NCI-H1436 treated with DMSO at 0.1 percent for 48 hours (cell line): ENCODE data around the gene HTRA2.

ENCODE experiments used
- DNase-seq: peaks from one replicate; lab custom pipeline; 2025; lab: John Stamatoyannopoulos, UW

The HTRA2 gene

DNA sequence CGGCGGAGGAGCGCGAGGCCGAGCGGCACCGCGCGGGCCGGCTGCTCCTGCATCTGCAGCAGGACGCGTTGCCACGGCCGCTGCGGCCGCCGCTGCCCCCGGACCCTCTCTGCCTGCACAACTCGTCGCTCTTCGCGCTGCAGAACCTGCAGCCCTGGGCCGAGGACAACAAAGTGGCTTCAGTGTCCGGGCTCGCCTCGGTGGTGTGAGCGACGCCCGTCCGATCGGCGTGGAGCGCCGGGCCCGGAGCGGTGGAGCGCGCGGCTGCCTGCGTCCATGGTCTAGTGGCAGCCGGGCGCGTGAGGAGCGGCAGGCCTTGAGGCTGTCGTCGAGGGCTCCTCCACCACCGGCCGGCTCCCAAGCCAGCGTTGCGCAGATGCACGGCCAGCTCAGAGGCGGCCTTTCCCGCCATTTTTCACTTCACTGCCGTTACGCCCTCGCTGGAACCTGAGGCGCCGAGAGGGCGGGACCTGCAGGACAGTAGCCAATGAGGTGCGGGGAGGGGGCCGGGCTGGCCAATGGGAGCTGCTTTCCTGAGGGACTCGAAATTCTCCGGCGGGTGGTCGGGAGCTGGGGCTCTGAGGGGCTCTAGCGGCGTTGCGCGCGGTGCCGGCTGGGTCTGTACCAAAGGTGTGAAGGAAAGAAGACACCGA, 13.6 kb upstream of the HTRA2 start:
- DNase-seq, result no peak

DNA sequence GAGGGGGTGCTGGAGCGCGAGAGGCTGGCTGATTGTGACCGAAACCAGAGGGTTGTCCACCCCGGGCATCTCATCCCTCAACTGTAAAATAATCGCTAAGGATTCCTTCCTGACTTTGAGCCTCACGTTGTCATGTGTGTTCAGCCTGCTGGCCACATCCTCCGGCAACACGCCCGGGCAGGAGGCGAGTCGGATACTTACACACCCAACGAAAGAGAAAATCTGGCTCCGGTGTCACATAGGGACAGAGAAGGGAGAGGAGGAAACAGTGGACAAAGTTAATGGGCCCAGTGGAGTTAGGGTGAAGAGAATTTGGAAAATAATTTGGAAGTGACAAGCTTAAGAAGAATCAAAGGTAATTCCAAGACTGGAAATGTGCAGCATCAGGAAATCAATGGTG, 13.1 kb upstream of the HTRA2 start:
- DNase-seq, result no peak

DNA sequence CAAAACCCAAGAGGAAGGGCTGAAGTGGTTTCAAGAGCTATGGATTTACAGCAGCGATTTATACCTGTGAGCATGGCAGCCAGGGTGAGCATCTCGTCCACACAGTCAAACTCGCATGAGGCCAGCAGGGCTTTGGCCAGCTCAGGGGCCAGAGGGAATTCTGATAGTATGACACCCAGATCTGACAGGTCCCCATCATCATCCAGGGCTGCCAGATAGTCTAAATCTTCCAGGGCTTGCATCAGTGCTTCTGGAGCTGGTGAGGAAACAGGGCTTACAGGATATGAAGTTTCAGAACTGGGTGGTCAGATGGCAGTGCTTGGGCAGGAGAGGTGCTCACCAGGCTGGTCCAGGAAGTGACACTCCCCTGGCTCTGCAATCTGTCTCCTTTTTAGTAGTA, 7.2 kb upstream of the HTRA2 start:
- no peak for DNase-seq

DNA sequence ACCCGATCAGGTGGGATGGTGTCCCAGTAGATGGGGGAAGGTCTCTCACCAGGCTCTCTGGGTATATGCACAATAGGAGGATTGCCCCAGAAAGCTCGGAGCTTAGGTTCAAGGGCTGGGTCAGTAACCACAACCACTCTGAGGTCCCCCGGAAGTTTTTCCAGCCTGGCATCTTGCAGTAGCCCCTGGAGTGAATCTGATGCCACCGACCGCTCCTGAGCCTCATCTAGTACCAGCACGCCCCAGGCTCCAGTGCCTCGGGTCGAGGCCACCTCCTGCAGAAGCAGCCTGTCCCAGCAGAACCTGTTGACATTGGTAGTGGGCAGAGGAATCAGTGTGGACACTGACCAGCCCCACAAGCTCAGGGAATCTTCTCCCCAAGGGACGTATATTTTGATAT, 5.7 kb upstream of the HTRA2 start:
- DNase-seq, result no peak

DNA sequence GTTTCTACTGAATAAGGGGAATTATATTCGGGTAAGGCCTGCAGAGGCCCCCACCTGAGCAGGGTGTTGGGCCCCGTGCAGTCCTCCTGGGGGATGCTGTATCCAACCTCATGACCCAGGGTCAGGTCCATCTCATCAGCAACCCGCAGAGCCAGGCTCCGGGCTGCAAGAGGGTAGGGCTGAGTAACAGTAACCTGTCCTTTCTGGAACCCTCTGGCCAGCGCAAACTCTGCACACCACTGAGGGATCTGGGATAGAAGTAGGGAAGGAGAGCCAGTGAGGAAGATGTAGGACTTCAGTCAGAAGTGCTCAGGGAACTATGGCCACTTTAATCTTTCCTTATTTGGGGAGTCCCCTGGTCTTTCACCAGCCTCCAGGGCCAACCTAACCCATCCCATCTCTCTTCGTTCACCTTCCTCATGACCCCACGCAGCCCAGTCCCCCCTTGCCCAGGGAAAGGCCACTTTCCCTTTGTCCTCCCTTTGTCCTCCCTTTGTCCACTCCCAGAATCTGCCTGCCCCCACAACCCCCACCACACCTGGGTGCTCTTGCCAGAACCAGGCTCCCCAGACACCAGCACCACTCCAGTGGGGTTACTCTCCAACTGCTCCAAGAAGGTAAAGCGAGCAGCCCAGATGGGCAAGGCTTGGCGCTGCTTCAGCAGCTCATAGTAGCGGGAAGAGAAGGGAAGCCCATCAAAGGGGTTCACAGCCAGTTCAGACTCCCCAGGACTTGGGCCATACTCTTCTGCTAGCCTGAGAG, 4.6 kb upstream of the HTRA2 start:
- no peak for DNase-seq

DNA sequence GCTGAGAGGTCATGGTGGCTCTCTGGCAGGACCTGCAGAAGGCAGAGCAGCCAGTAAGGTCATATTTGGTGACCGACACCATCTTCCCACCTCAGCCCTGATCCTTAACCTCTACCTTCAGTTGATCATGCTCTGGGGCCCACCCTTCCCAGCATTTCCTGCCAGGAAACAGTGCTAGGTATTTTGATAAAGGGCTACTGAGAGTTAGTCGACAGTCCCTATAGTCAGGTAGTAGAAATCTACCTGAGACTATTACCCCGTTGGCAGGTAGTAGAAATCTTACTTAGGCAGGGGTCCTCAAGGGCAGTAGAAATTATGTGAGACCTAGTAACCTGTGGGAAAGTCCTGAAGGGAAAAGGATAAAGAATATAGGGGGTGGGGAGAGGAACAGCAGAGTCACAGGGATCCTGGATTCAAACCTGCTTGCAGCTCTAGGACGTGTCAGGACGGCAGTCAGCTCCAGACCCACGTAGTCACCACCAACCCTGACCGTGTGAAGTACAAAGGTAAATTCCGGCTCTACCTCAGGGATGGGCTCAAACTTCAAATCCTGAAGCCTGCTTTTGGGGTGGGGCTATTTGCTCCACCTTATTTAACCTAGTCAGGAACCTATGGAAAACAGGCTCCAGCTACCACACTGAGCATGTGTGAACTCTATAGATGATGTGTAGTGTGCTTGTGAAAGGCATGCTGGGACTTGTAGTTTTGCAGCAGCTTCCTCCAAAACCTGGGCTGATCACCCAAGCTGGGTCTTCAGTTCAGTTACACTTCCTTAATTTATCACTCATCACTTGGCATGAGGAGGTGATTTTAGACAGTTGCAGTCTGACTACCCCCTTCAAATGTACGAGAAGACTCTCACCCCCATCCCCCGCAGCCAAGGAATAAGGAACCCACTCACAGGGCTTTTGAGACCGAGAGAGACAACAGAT, 3.8 kb upstream of the HTRA2 start, which contains the start of gene DQX1:
Gene DQX1, minus strand, starts transcription at position 515 of the 932 bp plus-strand sequence. Its CDS starts 502 bp downstream, at position 13.
- DNase-seq, result no peak

DNA sequence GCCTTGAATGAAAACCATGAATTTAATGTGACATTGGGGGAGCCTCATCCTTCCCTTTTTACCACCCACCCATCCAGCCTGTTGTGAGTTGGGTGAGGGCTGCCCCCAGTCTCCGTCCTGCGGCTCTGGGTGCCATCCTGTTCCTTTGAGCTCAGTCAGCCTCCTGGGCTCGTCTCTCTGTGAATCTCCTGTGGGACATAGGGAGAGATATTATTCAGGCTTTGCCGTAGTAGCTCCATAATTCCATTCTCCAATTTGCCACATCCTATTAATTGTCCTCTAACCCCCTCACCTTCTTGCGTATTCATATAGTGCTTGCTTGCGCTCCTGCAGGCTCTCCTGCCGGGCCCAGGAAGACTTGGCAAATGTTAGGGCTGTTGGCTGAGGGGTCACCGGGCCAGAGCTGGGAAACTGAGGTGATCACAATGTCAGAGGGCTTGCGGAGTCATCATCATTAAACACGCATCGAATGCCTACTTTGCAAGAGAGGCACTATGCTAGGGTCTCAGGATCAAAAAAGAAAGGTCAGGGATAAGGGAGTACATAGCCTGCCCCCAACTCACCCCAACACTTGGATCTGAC, 3.0 kb upstream of the HTRA2 start:
- DNase-seq, result no peak

DNA sequence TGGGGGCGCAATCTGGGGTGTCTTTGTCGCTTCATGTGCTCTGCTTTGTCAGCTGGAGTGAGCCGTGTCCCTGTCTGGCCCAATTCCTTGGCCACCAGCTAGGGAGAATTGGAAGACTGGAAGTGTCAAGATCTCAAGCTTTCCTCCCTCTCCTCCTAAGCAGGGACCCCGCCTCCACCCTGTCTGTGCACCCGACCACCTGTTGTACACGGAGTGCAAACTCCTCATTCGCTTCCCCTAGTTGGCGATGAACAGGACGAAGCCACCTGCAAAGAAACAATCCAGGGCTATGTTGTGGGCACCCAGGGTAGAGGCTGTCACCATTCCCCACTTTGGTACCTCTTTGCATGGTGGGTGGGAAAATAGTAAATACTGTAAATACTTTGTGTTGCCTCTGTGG, 2.0 kb upstream of the HTRA2 start:
- DNase-seq, result no peak

DNA sequence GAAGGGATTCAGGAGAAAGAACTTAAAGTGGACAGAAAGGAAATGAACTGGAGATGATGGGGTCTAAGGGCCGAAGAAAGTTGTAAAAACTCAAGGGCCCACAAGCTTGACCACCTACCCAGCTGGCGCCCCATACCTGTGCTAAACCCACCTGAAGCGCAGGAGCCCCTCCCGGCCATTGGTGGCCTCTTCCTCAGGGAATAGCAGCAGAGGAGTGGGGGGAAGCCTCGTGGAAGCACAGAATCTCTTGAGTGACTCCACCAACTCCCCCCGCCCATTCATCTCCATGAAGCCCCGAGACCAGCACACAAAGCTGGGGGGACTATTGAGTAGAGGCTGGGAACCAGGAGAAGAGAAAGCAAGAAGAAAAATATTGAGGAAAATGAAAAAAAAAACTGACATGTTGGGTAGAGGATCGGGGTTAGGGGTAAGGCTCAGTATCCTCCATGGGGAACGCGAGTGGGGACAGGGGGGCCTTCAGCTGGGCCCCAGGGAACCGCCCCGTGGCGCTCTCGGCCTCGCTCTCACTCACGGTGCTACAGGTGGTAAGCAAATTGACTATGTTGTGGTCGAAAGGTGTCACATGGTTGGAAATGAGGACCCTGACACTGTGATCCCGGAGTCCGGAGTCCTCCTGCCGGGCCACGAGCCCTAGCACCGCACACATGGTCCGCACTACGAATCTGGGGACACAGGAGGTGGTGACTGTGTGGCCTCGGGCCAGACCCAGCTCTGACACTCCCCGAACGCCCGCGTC, 955 bp upstream of the HTRA2 start:
- no peak for DNase-seq

DNA sequence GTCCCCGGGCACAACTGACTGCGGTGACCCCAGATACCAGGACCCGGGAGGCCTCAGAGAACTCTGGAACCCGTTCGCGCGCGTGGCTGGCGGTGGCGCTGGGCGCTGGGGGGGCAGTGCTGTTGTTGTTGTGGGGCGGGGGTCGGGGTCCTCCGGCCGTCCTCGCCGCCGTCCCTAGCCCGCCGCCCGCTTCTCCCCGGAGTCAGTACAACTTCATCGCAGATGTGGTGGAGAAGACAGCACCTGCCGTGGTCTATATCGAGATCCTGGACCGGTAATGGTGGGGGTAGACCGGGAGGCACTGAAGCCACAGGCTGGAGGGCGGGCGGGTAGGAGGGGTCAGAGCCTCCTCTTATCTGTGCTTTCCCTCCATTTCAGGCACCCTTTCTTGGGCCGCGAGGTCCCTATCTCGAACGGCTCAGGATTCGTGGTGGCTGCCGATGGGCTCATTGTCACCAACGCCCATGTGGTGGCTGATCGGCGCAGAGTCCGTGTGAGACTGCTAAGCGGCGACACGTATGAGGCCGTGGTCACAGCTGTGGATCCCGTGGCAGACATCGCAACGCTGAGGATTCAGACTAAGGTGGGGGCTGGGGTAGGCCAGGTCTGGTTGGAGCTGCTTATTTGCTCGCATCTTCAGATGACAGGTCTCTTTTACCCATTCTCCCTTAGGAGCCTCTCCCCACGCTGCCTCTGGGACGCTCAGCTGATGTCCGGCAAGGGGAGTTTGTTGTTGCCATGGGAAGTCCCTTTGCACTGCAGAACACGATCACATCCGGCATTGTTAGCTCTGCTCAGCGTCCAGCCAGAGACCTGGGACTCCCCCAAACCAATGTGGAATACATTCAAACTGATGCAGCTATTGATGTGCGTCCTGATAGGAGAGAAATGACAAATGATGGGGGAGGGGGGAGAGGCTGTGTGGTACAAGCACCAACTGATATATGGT, 780 bp downstream of the HTRA2 start:
- DNase-seq, result no peak

DNA sequence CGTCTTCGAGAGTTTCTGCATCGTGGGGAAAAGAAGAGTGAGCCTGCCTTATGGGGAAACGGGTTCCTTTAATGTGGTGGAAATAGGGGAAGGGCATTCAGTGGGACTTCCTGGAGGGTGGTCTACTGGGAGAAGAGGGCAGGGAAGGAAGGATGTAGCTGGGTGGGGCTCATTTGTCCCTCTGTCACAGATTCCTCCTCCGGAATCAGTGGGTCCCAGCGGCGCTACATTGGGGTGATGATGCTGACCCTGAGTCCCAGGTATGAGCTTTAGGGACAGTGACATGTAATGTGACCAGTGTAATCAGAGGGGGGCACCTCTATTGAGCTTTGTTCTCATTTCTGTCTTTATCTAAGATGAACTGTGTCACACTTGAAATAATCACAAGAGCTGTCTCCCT, 1.9 kb downstream of the HTRA2 start:
- no peak for DNase-seq

DNA sequence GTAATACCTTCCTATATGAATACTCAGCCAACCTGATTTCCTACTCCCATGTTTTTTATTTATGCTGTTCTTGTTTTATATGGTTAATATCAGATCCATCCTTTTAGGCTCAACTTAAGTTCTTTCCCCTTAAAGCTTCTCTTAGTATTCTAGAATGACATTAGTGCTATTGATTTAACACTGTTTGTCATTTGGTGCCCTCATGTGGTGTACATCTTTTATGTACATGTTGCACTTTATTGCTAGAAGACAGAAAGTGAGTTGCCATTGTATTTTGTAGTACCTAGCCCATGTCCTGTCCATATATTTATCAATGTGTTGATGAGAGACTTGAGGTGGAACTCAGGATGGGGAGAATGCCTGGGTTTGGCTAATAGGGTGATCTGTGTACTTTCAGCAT, 2.5 kb downstream of the HTRA2 start:
- no peak for DNase-seq

DNA sequence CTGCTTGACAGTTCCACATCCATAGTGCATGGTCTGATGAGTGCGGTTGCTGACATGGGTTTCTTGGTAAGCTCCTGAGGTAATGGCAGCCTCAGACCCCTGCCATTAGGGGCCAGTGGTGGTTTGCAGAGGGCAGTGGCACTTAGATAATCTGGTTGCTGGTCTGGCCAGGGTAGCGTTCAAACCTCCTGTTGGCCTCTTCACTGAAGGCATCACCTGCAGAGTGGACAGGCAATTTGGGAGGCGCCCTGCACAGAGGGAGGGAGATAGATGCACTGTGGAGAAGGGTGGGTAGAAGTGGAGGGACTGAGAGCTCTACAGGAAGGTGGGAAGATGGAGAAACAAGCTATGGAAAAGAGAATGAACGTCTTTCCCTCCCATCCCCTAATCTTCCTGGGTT, 3.7 kb downstream of the HTRA2 start:
- no peak for DNase-seq

DNA sequence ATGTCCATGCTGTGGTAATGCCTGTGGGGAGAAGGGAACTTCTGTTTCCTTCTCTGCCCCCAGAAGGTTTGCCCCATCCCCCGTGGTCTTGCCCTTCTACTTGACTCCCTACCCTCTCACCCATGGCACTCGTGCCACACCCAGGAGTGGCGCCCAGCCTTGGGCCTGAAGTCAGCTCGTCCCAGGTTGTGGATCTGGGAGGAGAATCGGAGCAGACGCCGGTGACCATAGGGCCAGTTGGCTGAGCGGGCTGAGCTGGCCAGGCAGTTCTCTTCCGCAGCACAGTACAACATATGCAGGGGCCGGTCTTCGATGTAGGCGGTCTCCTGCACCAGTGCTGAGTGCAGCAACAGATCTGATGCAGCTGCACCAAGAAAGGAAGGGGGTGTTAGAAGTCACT, 4.7 kb downstream of the HTRA2 start:
- no peak for DNase-seq

DNA sequence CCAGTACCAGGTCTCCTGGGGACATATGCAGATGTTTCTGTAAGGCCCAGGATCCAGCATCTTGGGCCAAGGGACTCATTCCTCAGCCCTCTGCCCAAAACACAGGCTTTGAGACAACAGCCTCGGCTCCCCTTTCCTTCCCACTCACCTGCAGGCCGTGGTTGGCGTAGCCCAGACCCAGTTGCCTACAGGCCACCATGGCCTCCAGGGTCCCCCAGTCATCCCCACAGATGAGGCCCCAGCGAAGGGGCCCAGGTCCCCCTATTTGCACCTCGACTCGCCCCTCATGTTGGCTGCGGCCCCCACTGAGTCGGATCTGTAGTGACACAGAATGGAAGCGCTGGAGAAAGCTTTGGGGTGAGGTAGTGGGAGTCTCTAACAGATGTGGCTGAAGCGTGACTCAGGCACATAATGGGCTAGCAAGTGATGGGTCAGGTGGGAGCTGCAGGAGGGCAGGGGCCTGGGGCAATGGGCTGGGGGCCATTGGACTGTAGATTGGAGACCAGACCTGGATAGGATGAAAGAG, 5.8 kb downstream of the HTRA2 start:
- DNase-seq, result no peak

DNA sequence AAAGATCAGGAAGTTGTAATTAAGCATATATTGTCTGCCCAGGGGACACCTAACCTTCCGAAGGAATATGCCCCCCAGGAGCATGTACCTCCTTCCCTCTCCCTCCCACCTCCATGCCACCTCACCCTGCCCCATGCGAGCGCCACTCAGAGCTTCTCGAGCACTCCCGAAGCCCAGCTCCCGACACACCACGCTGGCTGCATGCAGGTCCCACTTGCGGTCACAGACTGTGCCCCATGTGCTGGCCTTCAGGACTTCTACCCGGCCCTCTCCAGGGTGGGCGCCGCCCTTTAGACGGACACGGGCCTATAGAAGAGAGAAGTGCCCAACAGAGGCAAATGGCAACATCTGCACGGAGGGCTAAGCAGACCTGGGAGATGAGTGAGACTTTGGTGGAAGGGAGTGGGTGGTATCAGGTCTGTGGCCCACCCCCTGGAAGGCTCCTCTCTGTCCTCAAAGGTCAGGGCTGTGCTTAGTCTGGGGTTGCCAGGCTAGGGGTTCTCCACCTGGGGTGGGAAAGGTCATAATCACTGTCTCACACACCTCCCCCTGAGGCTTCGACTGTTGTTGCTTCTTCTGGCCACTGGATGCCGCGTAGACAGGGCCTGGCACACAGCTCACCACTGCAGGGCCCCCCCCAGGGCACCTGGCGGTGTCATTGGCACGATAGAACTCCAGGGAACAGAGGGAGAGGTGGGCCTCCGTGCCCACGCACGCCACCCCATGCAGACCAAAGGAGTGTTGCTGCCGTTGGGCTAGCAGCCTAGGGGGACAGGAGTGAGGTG, 6.6 kb downstream of the HTRA2 start:
- no peak for DNase-seq

DNA sequence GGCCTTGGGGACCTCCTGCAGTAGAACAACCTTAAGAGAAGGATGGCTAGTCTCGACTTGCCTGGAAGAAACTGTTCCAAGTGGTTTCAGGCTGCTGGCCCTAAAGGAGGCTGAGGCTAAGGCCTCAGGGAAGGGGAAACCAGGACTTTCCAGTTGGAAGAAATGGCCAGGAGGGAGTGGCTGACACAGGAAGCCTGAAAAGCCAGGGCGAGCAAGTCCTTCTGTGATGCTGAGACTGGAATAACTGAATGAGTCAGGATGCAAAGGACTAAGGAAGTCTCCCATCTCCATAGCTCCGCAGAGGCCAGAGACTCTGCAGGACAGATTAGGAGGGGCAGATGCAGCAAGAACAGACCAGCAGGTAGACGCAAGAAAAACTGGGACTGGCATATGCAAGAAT, 7.4 kb downstream of the HTRA2 start:
- no peak for DNase-seq

DNA sequence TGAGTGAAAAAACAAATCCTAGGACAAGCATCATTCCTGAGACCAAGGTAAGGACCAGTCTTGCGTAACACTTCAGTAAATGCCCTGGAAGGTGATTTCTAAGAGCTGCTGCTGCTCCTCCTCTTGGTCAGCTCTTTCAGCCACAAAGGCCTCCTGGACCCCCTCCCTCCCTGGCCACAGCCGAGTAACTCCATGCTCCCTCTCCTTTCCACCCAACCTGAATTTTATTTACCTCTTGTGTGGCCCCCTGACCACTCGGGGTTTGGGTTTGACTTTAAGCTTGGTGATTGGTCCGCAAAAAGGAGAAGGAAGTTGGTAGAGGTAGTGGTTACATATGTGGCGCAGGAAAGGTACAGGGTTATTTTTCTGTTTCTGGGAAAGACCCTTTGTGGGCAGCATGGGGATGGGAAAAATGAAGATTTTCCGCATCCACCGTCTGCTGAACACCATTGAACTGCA, 9.2 kb downstream of the HTRA2 start:
- no peak for DNase-seq

DNA sequence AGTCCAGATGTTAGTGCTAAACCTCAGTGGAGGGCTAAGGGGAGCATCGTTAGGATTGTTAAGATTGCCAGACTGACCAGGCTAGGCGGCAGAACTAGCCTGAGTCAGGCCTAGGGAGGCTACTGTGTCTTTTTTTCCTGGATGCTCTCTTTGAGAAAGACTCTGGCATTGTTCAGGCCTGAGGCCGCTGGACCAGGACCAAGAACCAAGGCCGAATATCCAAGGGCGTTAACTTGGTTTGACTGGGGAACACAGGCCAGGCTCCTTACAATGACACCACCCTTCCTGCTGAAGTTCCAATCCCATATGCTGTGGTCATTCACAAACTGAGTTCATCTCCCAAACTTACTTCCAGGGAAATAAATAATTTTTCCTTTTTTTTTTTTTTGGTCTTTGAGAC, 10.6 kb downstream of the HTRA2 start:
- DNase-seq, result no peak
